HG02938 (cell line): Measurements from ENCODE around the gene CCDC74B.
"Not testable (repeated sequence)": the region's sequence is repeated elsewhere in the genome, so short reads cannot be mapped to it uniquely, and the experiment has no call there.

Experiments used
- ATAC-seq: cut with Tn5 transposase; IDR thresholded peaks from one replicate; pipeline ENCODE4 v1.9.1; 2021; ENCODE audit warnings: mild to moderate bottlenecking, moderate library complexity; ENCODE audit not compliant: unreplicated experiment

CCDC74B gene

DNA sequence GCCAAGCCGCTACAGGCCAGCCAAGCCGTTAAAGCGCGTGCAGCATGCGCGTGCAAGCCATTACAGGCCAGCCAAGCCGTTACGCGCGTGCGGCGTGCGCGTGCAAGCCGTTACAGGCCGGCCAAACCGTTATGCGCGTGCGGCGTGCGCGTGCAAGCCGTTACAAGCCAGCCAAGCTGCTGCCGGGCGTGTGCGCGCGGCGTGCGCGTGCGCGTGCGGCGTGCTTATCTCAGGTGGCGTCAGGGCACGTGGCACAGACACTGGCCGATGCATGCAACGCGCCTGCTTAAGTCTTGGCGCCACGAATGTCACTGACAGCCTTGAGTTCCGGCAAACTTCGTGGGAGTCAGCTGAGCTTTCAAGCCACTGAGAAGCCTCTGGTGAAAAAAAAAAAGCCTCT, 24.0 kb downstream of the CCDC74B start:
- not testable (repeated sequence) for ATAC-seq

DNA sequence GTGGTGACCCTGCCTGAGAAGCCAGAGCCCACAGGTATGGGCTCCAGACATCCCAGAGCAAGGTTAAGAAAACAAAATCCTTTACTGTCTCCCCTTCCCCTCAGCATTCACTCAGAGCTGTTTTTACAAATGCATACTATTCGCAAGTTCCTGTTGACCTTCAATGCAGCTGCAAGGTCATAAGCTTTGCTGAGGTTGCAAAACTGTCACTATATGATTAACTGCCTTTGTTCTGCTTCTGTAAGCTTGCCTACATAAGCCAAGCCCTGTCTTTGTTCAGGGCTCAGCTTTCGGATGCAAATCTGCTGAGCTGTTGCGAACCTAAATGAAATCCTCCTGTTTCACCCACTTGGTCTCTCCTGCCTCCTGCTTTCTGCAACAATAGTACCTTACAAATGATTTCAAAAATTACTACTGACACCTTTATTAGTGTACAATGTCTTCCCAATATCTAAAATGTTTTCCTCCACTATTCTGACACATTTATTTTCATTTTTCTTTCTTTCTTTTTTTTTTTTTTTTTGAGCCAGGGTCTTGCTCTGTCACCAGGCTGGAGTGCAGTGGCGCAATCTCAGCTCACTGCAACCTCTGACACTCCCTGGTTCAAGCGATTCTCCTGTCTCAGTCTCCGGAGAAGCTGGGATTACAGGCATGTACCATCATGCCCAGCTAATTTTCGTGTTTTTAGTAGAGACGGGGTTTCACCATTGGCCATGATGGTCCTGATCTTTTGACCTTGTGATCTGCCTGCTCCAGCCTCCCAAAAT, 42.1 kb downstream of the CCDC74B start:
- ATAC-seq = not testable (repeated sequence)
